A549 (cell line): ENCODE results near the gene MED27. TPM values are rescaled to one million over a fixed set of nuclear protein-coding genes. Genes with fewer than 3 reads are reported as not detected.

Experiments used
- ATAC-seq, 2 experiments: fragments of 200-7000 bp in 1 of 2; fragments of >200 bp in 1 of 2; cut with Nextera tagmentation in 1 of 2; cut with Tn5 transposase in 1 of 2; 3 replicates each; pipeline versions ENCODE4 v1.8.0 to v1.9.1; 2018 to 2020; ENCODE audit warnings: mild to moderate bottlenecking in 1 of 2, moderate library complexity in 1 of 2
- CTCF ChIA-PET: fragments of 300-600 bp; sonication (Branson Sonifier 250); formaldehyde crosslinking; extraction: SDS; loops from one replicate; lab custom pipeline; 2021; ENCODE audit warnings: antibody characterized with exemption, inconsistent platforms; lab: Yijun Ruan, JAX
- POLR2A ChIA-PET: fragments of 350-600 bp; formaldehyde crosslinking; extraction: SDS; loops from one replicate; lab custom pipeline; 2021; ENCODE audit warnings: antibody characterized with exemption, inconsistent platforms; lab: Yijun Ruan, JAX
- DNase-seq, 2 experiments: peaks; one replicate each; pipeline versions ENCODE4 v3.0.0 to v3.0.0-alpha.2; 2011 to 2016; ENCODE audit warnings: low read depth in 1 of 2, low spot score in 1 of 2
- FAIRE-seq: peaks from 2 replicates; lab custom pipeline; 2011; peaks lifted over from hg19 to GRCh38; lab: Jason Lieb, UNC
- H3K27ac ChIP-seq, 2 experiments: fragments of >200 bp; sonication (Bioruptor Twin); formaldehyde crosslinking; 3 replicates each; pipeline ENCODE4 v1.5.1; 2016 to 2017
- H3K4me1 ChIP-seq: fragments of >200 bp; sonication (Bioruptor Twin); formaldehyde crosslinking; 3 replicates; pipeline ENCODE4 v1.6.1; 2016
- H3K4me2 ChIP-seq: fragments of >200 bp; sonication (Bioruptor Twin); formaldehyde crosslinking; 3 replicates; pipeline ENCODE4 v1.6.1; 2016
- H3K4me3 ChIP-seq: fragments of >200 bp; sonication (Bioruptor Twin); formaldehyde crosslinking; 3 replicates; pipeline ENCODE4 v1.5.1; 2016
- H3K9me3 ChIP-seq: fragments of >200 bp; sonication (Bioruptor Twin); formaldehyde crosslinking; 3 replicates; pipeline ENCODE4 v1.6.1; 2016
- BHLHE40 ChIP-seq: IDR thresholded peaks from 2 replicates; pipeline ENCODE4 v1.6.1; 2012; ENCODE audit warnings: low read depth, low read length, inconsistent platforms
- CEBPB ChIP-seq, 2 experiments: fragments of >200 bp in 1 of 2; sonication (Bioruptor Twin) in 1 of 2; formaldehyde crosslinking in 1 of 2; IDR thresholded peaks; 2 replicates each; pipeline ENCODE4 v1.6.1; 2012 to 2016
- CHD2 ChIP-seq: fragments of 150-350 bp; IDR thresholded peaks from 2 replicates; pipeline ENCODE4 v1.6.1; 2014; ENCODE audit warnings: low read length; ENCODE audit not compliant: partially characterized antibody
- EHF ChIP-seq: fragments of 250-450 bp; sonication (Bioruptor Pico); IDR thresholded peaks from 2 replicates; pipeline ENCODE4 v1.5.0; 2020; ENCODE audit warnings: mild to moderate bottlenecking
- EHMT2 ChIP-seq: fragments of 200-600 bp; sonication (generic); IDR thresholded peaks from 2 replicates; pipeline ENCODE4 v1.6.1; 2016; ENCODE audit warnings: antibody characterized with exemption, low read depth, mild to moderate bottlenecking, moderate library complexity
- EP300 ChIP-seq, 2 experiments: fragments of >200 bp; sonication (Bioruptor Twin); formaldehyde crosslinking; IDR thresholded peaks; 2 replicates in 1 of 2; 3 replicates in 1 of 2; pipeline ENCODE4 v1.6.1; 2016 to 2017
- FOSL2 ChIP-seq, 2 experiments: fragments of 450-650 bp in 1 of 2; fragments of >200 bp in 1 of 2; sonication (Bioruptor Twin) in 1 of 2; formaldehyde crosslinking; IDR thresholded peaks; 2 replicates each; pipeline versions ENCODE4 v1.5.0 to v1.6.1; 2016 to 2020; ENCODE audit warnings: mild to moderate bottlenecking in 1 of 2, moderate library complexity in 1 of 2
- GATA3 ChIP-seq: IDR thresholded peaks from 2 replicates; pipeline ENCODE4 v1.6.1; 2012; ENCODE audit warnings: borderline replicate concordance
- HDAC2 ChIP-seq: fragments of 200-600 bp; sonication (generic); IDR thresholded peaks from 2 replicates; pipeline ENCODE4 v1.6.1; 2016
- HES2 ChIP-seq: fragments of >200 bp; sonication (Bioruptor Twin); formaldehyde crosslinking; IDR thresholded peaks from 2 replicates; pipeline ENCODE4 v1.6.1; 2016
- HOXA7 ChIP-seq: fragments of 250-450 bp; sonication (Bioruptor Pico); IDR thresholded peaks from 2 replicates; pipeline ENCODE4 v1.5.0; 2020; ENCODE audit warnings: mild to moderate bottlenecking, moderate library complexity
- HOXB13 ChIP-seq: fragments of 250-450 bp; sonication (Bioruptor Pico); IDR thresholded peaks from 2 replicates; pipeline ENCODE4 v1.5.0; 2020; ENCODE audit warnings: low read depth, mild to moderate bottlenecking, moderate library complexity
- RAD21 ChIP-seq, 2 experiments: fragments of >200 bp in 1 of 2; sonication (Bioruptor Twin) in 1 of 2; formaldehyde crosslinking in 1 of 2; IDR thresholded peaks in 1 of 2; conservative IDR thresholded peaks in 1 of 2; 2 replicates in 1 of 2; 3 replicates in 1 of 2; pipeline ENCODE4 v1.6.1; 2012 to 2018; ENCODE audit warnings: inconsistent platforms in 1 of 2
- RCOR1 ChIP-seq: fragments of 150-350 bp; IDR thresholded peaks from 2 replicates; pipeline ENCODE4 v1.6.1; 2014; ENCODE audit warnings: antibody characterized with exemption, low read length, low read depth
- RFX5 ChIP-seq: fragments of 450-650 bp; IDR thresholded peaks from 2 replicates; pipeline ENCODE4 v1.7.1; 2014; ENCODE audit warnings: antibody characterized with exemption, mild to moderate bottlenecking, moderate library complexity
- RNF2 ChIP-seq: fragments of 200-600 bp; sonication (generic); IDR thresholded peaks from 2 replicates; pipeline ENCODE4 v1.6.1; 2016; ENCODE audit warnings: low read depth, mild to moderate bottlenecking, antibody characterized with exemption, moderate library complexity, borderline replicate concordance
- TP53 ChIP-seq: fragments of 250-450 bp; sonication (Bioruptor Pico); IDR thresholded peaks from 2 replicates; pipeline ENCODE4 v1.5.0; 2021; ENCODE audit warnings: mild to moderate bottlenecking, moderate library complexity
- ZFP36 ChIP-seq: fragments of 450-650 bp; IDR thresholded peaks from 2 replicates; pipeline ENCODE4 v1.6.1; 2014; ENCODE audit warnings: borderline replicate concordance; ENCODE audit not compliant: partially characterized antibody
- ZNF302 ChIP-seq: fragments of 250-450 bp; sonication (Bioruptor Pico); IDR thresholded peaks from 2 replicates; pipeline ENCODE4 v1.9.0; 2021; ENCODE audit warnings: inconsistent platforms, mild to moderate bottlenecking, moderate library complexity
- WGBS: methylation state at CpG from one replicate; pipeline ENCODE4 v1.1.6; 2017; ENCODE audit errors: missing lambda C conversion rate; 5-methylcytosine and 5-hydroxymethylcytosine counted together
- polyA plus RNA-seq, 4 experiments: library from polyadenylated mRNA; depleted of rRNA in 3 of 4; stranded (reverse); fragments of >200 nt; fragmentation: RNase III in 1 of 4; extraction: RNeasy Plus Mini Kit Qiagen cat#74134 plus additional on column Dnase treatment in 1 of 4; gene quantifications; 2 replicates in 3 of 4; 3 replicates in 1 of 4; pipeline ENCODE4 v1.2.3, GENCODE V29; 2011 to 2017
- TF ChIP-seq, protein P1 (sequence below): fragments of 450-650 bp; IDR thresholded peaks from 2 replicates; pipeline ENCODE4 v1.6.1; 2014; ENCODE audit warnings: antibody characterized with exemption
- TF ChIP-seq, protein P2 (sequence below): IDR thresholded peaks from 2 replicates; pipeline ENCODE4 v1.6.1; 2012

The MED27 gene
- polyA plus RNA-seq, 2 of the 4 experiments (the other 2 are of a cell fraction), result 24.2 to 37.8 TPM

DNA sequence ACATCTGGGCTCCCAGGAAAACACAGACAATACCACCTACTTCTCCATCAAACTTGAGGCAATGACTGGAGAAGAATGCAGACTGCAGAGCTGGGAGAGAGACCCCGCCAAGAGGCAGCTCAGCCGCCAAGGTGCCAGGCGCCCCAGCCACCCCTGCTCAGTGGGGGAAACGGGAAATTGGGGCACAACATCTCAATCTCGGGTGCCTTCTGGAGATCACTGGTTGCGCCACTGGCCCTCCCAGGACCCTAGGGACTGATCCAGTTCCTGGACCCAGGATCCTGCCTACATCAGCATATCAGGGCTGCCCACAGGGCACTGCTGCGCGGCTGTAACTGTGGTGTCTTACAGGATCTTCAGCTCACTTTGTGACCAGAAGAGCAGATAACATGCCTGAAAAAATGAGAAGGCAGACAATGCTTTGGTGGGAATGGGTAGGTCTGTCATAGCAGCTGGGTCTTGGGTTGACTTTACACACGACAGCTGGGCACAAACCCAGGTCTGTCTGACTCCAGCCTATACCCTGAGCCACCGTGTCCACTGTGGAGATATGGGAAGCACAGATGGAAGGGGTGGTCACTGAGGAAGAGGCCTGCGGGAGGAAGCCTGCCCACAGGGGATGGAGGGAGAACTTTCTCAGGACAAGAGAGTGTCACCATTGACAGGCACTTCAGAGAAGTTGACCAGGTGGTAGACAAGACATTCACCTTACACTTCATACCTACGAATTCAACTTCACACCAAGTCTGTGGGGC, 204.6 kb downstream of the MED27 start:
- ChIA-PET CTCF (interaction anchor here (0.8 kb wide), 1 partner anchor 10 kb away, joined by 4 read pairs; no protein-coding TSS in a partner anchor), POLR2A (no interaction called here)
- no peak for TF ChIP-seq BHLHE40
- TF ChIP-seq HDAC2, result no peak
- TF ChIP-seq CHD2, result no peak
- no peak for TF ChIP-seq GATA3
- no peak for TF ChIP-seq FOSL2 (IDR thresholded peaks at IDR 0.05)
- no peak for TF ChIP-seq FOSL2 (CRISPR knock-in tag; IDR thresholded peaks at IDR 0.05)
- TF ChIP-seq EHMT2, result no peak
- TF ChIP-seq EHF (CRISPR knock-in tag), result no peak
- TF ChIP-seq HES2, result no peak
- TF ChIP-seq HOXB13 (CRISPR knock-in tag), result no peak
- no peak for TF ChIP-seq HOXA7 (CRISPR knock-in tag)
- TF ChIP-seq ZFP36, result no peak
- no peak for TF ChIP-seq EP300 (IDR thresholded peaks at IDR 0.05)
- DNase-seq (no peak), FAIRE-seq (no peak), ATAC-seq (no peak)
- Histone ChIP-seq H3K4me2 (no peak overlapping the region), H3K27ac (no peak overlapping the region), H3K4me3 (no peak overlapping the region), H3K9me3 (no peaks in the 10 kb centered on the region), H3K4me1 (no peaks in the 10 kb centered on the region)
- WGBS, result 87% methylated on average over 12 of the region's 12 CpGs

DNA sequence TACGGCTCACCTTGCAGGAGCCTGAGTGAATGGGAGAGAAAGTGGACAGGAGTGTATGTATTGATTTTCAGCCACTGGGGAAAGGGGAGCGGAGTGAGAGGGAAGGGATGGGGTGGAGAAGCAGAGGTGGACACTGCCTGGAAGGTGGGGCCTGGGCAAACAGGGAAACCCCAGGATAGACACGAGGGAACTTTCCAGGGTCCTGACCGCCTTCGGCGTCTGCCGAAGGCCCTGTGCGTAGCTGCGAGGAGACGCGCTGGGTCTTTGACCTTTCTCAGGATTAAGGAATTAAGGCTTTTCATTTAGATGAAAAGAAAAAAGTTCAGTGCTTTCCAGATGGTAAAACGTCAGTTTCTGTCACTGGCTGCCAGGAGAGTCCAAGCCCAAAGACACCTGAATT, 205.2 kb downstream of the MED27 start:
- Histone ChIP-seq H3K4me1 (no peaks in the 10 kb centered on the region), H3K27ac (no peak overlapping the region), H3K4me2 (no peak overlapping the region), H3K4me3 (no peak overlapping the region), H3K9me3 (no peaks in the 10 kb centered on the region)
- WGBS, result 93% methylated on average over 12 of the region's 12 CpGs
- POLR2A ChIA-PET, result no interaction called here
- TF ChIP-seq RNF2, result no peak
- TF ChIP-seq ZNF302 (CRISPR knock-in tag), result no peak
- TF ChIP-seq RCOR1, result no peak
- no peak for TF ChIP-seq TP53
- FAIRE-seq (no peak), ATAC-seq (no peak), DNase-seq (no peak)
- CTCF ChIA-PET, result interaction anchor here (1.1 to 1.9 kb wide), 3 partner anchors 11 to 385 kb away, joined by 3 to 5 read pairs (median 4); no protein-coding TSS in a partner anchor

DNA sequence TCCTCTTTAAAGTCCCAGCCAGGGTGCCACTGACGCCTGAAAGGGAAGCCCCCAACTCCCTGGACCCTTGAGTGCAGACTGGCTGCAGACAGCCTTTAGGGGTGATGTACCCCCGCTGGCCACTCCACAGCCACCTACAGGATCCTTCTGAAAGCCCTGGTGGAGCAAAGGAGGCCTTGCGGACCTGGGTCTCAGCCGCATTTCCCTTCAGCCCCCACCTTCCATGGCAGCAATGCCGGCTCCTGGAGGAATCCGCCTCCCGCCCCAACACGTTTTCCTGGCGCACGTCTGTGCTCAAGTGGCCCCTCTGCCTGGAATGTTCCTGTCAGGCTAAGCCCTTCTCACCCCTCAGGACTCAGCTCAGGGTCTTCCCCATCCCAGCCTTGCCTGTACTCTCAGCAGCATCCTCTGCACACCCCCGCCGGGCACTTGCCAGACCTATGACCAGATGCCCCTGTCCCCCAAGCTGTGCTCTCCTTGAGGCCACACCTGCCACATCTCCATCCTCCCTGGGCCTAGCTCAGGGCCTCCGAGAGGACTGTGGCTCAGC, 205.7 kb downstream of the MED27 start:
- TF ChIP-seq, protein P1, sequence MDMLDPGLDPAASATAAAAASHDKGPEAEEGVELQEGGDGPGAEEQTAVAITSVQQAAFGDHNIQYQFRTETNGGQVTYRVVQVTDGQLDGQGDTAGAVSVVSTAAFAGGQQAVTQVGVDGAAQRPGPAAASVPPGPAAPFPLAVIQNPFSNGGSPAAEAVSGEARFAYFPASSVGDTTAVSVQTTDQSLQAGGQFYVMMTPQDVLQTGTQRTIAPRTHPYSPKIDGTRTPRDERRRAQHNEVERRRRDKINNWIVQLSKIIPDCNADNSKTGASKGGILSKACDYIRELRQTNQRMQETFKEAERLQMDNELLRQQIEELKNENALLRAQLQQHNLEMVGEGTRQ, result no peak
- TF ChIP-seq, all 56 proteins: peak for 0
- FAIRE-seq (no peak), DNase-seq (no peak), ATAC-seq (no peak)
- no peak overlapping the region for H3K4me3 ChIP-seq
- no peaks in the 10 kb centered on the region for H3K4me1 ChIP-seq
- no peak overlapping the region for H3K27ac ChIP-seq
- CTCF ChIA-PET, result interaction anchor here (1.1 to 1.9 kb wide), 3 partner anchors 10 to 385 kb away, joined by 3 to 5 read pairs (median 4); no protein-coding TSS in a partner anchor
- POLR2A ChIA-PET, result no interaction called here
- H3K9me3 ChIP-seq, result no peaks in the 10 kb centered on the region
- 97% methylated on average over 12 of the region's 13 CpGs for WGBS
- no peak overlapping the region for H3K4me2 ChIP-seq

GRCh38 chr9:131873335-131873734, 206.3 kb downstream of the MED27 start:
- no peak for FAIRE-seq

More at GRCh38 chr9:131873335-131873734, 206.3 kb downstream of the MED27 start:
- no peaks in the 10 kb centered on the region for H3K4me1 ChIP-seq
- POLR2A ChIA-PET, result no interaction called here
- H3K4me2 ChIP-seq, result no peak overlapping the region
- no peak for DNase-seq
- CTCF ChIA-PET, result interaction anchor here (1.1 to 1.9 kb wide), 5 partner anchors 8 to 386 kb away, joined by 3 to 5 read pairs (median 3); no protein-coding TSS in a partner anchor
- WGBS, result 90% methylated on average over 9 of the region's 9 CpGs
- no peaks in the 10 kb centered on the region for H3K9me3 ChIP-seq
- TF ChIP-seq RFX5, result no peak
- TF ChIP-seq CEBPB (IDR thresholded peaks at IDR 0.05), result no peak
- TF ChIP-seq RAD21 (conservative IDR thresholded peaks at IDR 0.05 in 1 of 2, IDR thresholded peaks at IDR 0.05 in 1 of 2), result no peak
- TF ChIP-seq, protein P2, sequence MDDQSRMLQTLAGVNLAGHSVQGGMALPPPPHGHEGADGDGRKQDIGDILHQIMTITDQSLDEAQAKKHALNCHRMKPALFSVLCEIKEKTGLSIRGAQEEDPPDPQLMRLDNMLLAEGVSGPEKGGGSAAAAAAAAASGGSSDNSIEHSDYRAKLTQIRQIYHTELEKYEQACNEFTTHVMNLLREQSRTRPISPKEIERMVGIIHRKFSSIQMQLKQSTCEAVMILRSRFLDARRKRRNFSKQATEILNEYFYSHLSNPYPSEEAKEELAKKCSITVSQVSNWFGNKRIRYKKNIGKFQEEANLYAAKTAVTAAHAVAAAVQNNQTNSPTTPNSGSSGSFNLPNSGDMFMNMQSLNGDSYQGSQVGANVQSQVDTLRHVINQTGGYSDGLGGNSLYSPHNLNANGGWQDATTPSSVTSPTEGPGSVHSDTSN, result no peak
- H3K27ac ChIP-seq, result no peak overlapping the region
- no peak overlapping the region for H3K4me3 ChIP-seq
- no peak for ATAC-seq
